AG04449 (cell line): Measurements from ENCODE around the gene CLUH.

ENCODE experiments used
- CTCF ChIA-PET: fragments of 350-600 bp; formaldehyde crosslinking; extraction: SDS; loops from one replicate; lab custom pipeline; 2021; ENCODE audit warnings: antibody characterized with exemption; lab: Yijun Ruan, JAX
- POLR2A ChIA-PET: fragments of 400-600, 350-600 bp; formaldehyde crosslinking; extraction: SDS; loops from one replicate; lab custom pipeline; 2020; ENCODE audit warnings: antibody characterized with exemption, inconsistent platforms; lab: Yijun Ruan, JAX
- DNase-seq: peaks from one replicate; pipeline ENCODE4 v3.0.0-alpha.2; 2010; ENCODE audit warnings: low read depth, low spot score
- H3K4me3 ChIP-seq: 2 replicates; pipeline ENCODE4 v1.5.1; 2011; ENCODE audit warnings: low read depth, mild to moderate bottlenecking, control low read depth, low read length
- TF ChIP-seq, protein P1 (sequence below): IDR thresholded peaks from one replicate; pipeline ENCODE4 v1.5.1; 2011; ENCODE audit warnings: mild to moderate bottlenecking, moderate library complexity, low read length, control low read depth, inconsistent platforms; ENCODE audit not compliant: insufficient read depth; ENCODE audit errors: missing control alignments

Gene CLUH

DNA sequence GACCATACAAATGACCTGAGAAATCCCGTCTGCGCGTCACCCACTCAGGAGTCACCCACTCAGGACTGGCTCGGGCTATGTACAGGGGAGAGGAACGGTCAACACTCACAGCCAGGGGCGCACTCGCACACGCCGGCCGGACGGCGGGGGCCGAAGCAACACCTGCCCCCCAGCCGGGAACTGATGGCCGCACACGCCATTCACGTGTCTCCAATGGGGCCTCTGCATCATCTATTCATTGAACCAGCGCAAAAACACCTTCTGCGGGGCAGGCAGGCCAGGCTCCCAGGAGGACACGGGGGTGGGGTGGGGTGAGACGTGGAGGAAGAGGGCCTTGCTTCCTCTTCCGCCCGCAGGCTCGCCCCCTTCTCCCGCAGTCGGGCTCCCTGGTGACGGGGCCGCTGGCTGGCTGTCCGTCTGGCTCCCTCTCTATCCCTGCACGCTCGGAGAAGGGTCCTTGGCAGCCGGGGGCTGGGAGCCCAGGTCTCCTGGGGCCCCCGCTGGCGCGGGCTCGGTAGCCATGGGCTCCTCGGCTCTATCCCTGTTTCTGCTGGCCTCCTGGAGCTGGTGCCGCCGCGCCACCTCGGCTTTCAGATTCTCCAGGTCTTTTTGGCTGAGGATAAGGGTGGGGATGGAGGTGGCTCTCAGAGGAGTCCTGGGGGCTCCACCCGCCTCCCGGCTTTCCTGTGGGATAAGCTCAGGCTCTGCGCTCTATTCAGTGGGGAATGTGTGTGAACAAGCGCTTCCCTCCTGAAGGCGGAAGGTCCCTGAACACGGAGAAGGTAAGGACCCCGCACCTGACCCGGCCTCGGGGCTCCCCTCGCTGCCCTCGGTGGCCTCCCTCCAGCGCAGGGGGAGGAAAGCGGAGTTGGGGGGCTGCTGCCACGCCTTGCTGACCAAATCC lies 21.1 kb downstream of the CLUH start:
- DNase-seq, result no peak
- ChIA-PET CTCF (no interaction called here), POLR2A (no interaction called here)
- H3K4me3 ChIP-seq, result no peak overlapping the region
- TF ChIP-seq, protein P1, sequence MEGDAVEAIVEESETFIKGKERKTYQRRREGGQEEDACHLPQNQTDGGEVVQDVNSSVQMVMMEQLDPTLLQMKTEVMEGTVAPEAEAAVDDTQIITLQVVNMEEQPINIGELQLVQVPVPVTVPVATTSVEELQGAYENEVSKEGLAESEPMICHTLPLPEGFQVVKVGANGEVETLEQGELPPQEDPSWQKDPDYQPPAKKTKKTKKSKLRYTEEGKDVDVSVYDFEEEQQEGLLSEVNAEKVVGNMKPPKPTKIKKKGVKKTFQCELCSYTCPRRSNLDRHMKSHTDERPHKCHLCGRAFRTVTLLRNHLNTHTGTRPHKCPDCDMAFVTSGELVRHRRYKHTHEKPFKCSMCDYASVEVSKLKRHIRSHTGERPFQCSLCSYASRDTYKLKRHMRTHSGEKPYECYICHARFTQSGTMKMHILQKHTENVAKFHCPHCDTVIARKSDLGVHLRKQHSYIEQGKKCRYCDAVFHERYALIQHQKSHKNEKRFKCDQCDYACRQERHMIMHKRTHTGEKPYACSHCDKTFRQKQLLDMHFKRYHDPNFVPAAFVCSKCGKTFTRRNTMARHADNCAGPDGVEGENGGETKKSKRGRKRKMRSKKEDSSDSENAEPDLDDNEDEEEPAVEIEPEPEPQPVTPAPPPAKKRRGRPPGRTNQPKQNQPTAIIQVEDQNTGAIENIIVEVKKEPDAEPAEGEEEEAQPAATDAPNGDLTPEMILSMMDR, result no peak

DNA sequence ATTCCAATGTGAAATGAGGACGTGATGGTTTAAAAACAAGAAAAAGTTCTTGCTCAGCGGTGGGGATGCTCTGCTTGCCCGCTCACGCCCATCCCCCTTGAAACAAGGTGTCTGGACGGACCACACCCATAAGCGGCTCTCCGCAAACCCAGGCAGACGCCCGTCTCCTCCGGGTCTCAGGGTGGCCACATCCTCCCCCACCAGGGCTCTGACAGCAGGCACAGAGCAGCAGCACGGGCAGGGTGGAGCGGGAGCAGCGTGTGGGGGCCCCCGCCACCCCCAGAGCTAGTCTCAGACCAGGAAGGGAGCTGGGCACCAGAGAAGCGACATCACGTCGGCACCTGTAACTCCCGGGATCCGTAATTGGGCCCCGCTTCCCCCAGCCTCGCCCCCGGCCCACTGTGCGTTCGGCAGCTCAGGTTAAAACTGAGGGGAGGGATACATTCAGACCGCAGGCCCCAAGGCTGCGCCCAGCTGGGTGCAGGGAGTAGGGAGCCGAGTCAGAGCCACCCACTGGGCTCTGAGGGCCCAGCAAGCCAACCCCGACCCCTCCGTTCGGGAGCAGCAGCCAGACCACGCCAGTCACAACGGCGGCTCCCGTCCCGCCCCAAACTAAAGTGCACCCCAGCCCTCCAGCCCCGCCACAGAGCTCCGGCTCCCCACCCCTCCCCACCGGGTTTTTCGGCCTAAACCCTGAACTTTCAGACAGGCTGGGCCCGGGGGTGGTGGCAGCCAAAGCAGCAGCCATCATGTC lies 22.0 kb downstream of the CLUH start:
- ChIA-PET CTCF (no interaction called here), POLR2A (no interaction called here)
- no peak for DNase-seq
- H3K4me3 ChIP-seq, result no peak overlapping the region
- TF ChIP-seq, protein P1, result no peak

DNA sequence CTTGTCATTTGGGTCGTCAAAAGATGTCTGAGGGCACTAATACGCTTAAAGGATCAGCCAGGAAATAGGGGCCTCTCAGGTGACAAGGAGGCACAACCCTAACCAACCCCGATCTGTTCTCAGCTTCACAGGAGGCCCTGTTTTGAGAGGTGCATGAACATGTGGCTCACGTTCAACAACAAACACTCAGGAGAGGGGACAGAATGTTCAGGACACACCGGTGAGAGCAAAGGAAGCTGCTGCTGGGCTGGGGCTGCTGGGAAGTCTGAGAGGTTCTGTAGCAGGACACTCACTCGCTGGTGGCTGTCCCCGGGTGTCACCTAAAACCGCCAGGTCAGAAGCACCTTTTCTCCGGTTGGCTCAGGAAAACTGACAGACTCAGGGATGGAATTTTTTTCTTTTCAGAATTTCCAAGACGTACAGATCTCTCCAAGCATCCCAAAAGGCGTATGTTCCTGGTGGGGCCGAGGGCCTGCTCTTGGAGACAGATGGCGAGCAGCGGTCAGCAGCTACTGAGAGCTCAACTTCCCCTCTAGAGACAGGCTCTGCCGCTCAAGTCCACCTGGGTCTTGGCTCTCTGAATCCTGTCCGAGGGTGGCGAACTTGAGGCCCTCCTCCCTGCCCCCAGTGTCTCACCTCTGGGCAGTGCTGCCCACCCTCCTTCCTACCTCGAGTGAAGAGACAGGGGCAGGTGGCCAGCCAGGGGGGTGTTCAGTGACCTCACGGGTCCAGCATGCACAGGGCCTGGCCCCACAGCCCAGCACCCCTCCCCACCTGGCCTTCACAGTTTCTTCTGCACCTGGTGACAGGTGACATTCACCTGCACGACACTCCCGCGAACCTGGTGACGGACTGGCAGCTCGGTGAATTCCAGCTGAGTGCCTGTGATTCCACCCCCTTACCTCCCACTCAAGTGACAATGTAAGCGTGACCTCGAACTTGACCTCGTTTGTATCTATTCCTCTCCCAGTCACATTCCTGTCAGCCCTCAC lies 22.9 kb downstream of the CLUH start:
- no peak for DNase-seq
- ChIA-PET CTCF (no interaction called here), POLR2A (no interaction called here)
- TF ChIP-seq, protein P1, result no peak
- H3K4me3 ChIP-seq, result no peak overlapping the region

DNA sequence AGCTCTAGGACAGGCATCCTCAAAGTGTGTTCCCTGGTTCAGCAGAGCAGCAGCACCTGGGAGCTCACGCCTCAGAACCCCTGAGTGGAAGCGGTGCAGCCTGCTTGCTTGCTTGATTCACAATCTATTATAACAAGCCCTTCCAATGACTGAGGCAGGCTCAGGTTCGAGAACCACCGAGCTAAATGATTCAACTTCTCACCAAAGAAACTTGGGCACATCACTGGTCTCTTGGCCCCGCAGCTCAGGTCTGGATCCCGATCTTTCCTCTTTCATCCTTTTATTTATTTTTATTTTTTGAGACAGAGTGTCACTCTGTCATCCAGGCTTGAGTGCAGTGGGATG lies 24.5 kb downstream of the CLUH start:
- TF ChIP-seq, protein P1, result no peak
- no peak for DNase-seq
- ChIA-PET CTCF (interaction anchor here (2.5 to 3.0 kb wide), 2 partner anchors 11 to 13 kb away, joined by 13 to 18 read pairs; no protein-coding TSS in a partner anchor), POLR2A (no interaction called here)
- H3K4me3 ChIP-seq, result no peak overlapping the region

DNA sequence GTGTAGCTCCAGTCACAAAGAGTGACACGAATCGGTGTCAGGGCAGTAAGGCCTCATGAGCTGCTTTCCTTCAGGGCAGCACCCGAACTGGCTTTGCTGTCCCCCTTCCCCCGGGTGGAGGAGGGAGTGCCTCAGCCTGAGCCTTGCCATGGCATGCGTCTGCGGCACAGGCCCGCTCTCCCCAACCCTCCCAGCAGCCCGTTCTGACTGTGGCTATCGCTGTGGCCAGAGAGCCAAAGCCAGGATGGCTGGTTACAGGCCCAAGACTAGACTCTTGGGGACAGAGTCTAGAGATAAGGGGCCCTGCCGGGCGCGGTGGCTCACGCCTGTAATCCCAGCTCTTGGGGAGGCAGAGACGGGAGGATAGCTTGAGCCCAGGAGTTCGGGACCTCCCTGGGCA lies 25.9 kb downstream of the CLUH start:
- POLR2A ChIA-PET, result interaction anchor here (1.0 to 1.1 kb wide), 2 partner anchors 13 to 173 kb away, joined by 3 read pairs; no protein-coding TSS in a partner anchor
- no peak overlapping the region for H3K4me3 ChIP-seq
- CTCF ChIA-PET, result interaction anchor here (2.5 to 3.0 kb wide), 2 partner anchors 9 to 12 kb away, joined by 13 to 18 read pairs; no protein-coding TSS in a partner anchor
- TF ChIP-seq, protein P1, result no peak
- no peak for DNase-seq
